ENCODE results near the gene CACHD1.

Gene CACHD1

DNA sequence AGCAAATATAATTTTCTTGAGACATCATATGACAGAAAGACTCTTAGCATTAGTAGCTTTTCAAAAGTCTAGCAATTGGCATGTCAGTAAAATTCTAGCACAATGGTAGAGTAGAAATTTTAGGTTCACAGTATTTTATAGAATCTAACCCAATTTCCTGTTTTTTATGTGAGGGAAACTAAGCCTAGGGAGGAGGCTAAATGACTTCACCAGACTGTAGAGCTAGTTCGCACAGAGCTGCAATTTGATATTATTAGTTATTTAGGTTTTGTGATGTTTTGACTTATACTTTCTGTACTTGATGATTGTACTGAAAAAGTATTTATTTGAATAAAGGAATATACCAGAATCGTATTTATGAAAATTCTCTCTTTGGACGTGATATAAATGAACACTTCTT is 68.5 kb downstream of the CACHD1 start:
- intact Hi-C loops (cut with DNase I; ENCODE audit: low total_unique reads), result no loop called here
- Histone ChIP-seq H3K4me1 (peaks cover 0 to 19% (median 5%) of the 10 kb centered on the region in 4 donors), H3K4me3 (no peak overlapping the region), H3K36me3 (no peaks in the 10 kb centered on the region), H3K27ac (no peak overlapping the region), H3K9me3 (no peaks in the 10 kb centered on the region), H3K27me3 (no peaks in the 10 kb centered on the region)
- DNase-seq, result no peak
- TF ChIP-seq, protein P1, sequence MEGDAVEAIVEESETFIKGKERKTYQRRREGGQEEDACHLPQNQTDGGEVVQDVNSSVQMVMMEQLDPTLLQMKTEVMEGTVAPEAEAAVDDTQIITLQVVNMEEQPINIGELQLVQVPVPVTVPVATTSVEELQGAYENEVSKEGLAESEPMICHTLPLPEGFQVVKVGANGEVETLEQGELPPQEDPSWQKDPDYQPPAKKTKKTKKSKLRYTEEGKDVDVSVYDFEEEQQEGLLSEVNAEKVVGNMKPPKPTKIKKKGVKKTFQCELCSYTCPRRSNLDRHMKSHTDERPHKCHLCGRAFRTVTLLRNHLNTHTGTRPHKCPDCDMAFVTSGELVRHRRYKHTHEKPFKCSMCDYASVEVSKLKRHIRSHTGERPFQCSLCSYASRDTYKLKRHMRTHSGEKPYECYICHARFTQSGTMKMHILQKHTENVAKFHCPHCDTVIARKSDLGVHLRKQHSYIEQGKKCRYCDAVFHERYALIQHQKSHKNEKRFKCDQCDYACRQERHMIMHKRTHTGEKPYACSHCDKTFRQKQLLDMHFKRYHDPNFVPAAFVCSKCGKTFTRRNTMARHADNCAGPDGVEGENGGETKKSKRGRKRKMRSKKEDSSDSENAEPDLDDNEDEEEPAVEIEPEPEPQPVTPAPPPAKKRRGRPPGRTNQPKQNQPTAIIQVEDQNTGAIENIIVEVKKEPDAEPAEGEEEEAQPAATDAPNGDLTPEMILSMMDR (IDR thresholded peaks at IDR 0.05), result no peak

DNA sequence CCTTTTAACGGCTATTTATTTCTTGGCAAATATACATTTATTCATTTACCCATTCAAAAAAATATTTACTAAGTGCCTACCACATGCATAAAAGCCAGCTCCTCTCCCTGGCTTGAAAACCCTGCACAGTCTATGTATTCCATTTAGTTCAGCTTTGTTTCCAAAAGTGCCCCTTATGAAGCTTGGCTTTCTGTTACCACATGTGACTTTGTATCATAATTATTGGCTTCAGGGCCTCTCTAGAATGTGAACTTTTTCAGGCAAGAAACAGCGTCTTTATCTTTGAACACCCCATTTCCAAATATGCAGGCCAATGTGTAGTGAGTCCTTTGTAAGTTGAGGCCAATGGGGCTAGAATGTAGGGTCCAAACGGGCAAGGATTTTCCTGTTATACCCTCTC is 69.4 kb downstream of the CACHD1 start:
- peak overlapping the region; percentile 19 to 29 for H3K27ac ChIP-seq
- H3K4me3 ChIP-seq, result no peak overlapping the region
- no peak for DNase-seq
- intact Hi-C loops (cut with DNase I; ENCODE audit: low total_unique reads), result no loop called here
- H3K4me1 ChIP-seq, result peaks cover 0 to 19% (median 7%) of the 10 kb centered on the region in 4 donors
- H3K36me3 ChIP-seq, result no peaks in the 10 kb centered on the region
- H3K9me3 ChIP-seq, result no peaks in the 10 kb centered on the region
- H3K27me3 ChIP-seq, result no peaks in the 10 kb centered on the region
- TF ChIP-seq, protein P1 (IDR thresholded peaks at IDR 0.05), result no peak

DNA sequence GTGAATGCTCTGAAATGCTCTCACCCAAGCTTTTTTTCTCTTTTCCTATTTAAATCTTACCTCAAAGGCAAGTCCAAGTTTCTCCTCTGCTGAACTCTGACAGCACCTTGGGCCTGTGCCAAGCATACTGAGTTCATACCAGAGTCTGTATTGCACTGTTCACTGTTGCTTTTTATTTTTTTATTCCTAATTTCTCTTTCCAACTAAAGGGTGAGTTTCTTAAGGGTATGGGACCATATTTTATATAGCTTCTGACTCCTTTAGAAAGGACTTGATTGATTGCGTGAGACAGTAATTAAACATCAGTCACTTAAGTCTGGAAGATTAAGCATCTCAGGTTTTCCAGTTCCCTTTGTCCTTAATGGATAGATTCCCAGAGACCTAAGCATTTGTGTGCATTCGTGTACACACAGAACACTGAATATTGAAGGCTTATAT is 69.9 kb downstream of the CACHD1 start:
- TF ChIP-seq, protein P1 (IDR thresholded peaks at IDR 0.05), result no peak
- peaks cover 0 to 19% (median 10%) of the 10 kb centered on the region in 4 donors for H3K4me1 ChIP-seq

DNA sequence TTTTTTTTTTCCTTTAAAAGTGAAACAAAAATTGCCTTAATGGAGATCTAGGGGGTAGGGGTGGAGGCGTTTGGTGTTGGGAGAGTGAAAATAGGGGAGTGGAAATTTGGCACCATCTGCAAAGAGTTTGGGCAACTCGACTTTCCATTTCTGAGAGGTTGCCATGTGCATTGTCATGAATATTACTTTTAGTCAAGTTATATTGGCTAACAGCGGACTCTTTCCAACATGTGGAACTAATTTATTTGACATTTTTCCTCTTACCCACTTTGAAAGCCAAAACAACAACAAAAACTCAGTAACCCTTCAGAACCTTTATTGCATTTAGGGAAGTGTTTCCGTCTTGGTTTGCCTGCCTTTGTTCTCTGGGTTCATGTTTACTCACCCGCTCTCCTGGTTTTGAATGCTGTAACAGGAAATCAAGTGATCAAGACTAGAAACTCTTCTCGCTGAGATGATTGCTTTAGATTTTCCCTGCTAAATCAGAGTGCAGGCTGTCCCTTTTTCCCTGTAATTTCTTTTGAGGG is 70.4 kb downstream of the CACHD1 start:
- no peak for DNase-seq
- no peaks in the 10 kb centered on the region for H3K36me3 ChIP-seq
- peaks cover 0 to 23% (median 10%) of the 10 kb centered on the region in 4 donors for H3K4me1 ChIP-seq
- TF ChIP-seq, protein P1 (IDR thresholded peaks at IDR 0.05), result no peak
- H3K27ac ChIP-seq, result no peak overlapping the region
- no peaks in the 10 kb centered on the region for H3K9me3 ChIP-seq
- no peak overlapping the region for H3K4me3 ChIP-seq
- no peaks in the 10 kb centered on the region for H3K27me3 ChIP-seq
- intact Hi-C loops (cut with DNase I; ENCODE audit: low total_unique reads), result no loop called here

More for the DNA sequence above, 69.9 kb downstream of the CACHD1 start:
- Histone ChIP-seq H3K4me3 (no peak overlapping the region), H3K36me3 (no peaks in the 10 kb centered on the region), H3K27me3 (no peaks in the 10 kb centered on the region), H3K27ac (peak overlapping the region; percentile 19 to 29), H3K9me3 (no peaks in the 10 kb centered on the region)
- peak; percentile 69 to 77 for DNase-seq
- intact Hi-C loops (cut with DNase I; ENCODE audit: low total_unique reads), result no loop called here

DNA sequence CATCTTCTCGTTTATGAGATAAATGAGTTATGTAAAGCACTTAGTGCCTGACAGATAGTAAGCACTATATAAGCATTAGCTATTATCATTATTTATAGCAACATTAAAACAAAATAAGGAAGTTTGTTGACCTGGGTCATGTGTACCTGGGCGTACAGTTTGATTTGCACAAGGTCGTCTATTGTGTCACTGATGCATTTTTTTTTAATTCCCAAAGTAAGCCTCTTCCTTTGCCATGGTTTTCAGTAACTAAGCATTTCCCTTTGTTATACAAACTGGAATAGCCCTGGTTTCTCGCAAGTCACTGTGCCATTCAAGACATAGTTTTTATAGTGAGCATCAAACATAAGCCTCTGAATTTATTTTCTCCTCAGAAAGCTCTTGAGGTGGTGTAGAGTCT is 72.2 kb downstream of the CACHD1 start:
- H3K4me1 ChIP-seq, result peaks cover 0 to 35% (median 19%) of the 10 kb centered on the region in 4 donors
- TF ChIP-seq, protein P1 (IDR thresholded peaks at IDR 0.05), result no peak
- H3K4me3 ChIP-seq, result no peak overlapping the region
- no peaks in the 10 kb centered on the region for H3K27me3 ChIP-seq
- DNase-seq, result no peak
- H3K9me3 ChIP-seq, result no peaks in the 10 kb centered on the region
- no peak overlapping the region for H3K27ac ChIP-seq
- intact Hi-C loops (cut with DNase I; ENCODE audit: low total_unique reads), result no loop called here
- H3K36me3 ChIP-seq, result no peaks in the 10 kb centered on the region

DNA sequence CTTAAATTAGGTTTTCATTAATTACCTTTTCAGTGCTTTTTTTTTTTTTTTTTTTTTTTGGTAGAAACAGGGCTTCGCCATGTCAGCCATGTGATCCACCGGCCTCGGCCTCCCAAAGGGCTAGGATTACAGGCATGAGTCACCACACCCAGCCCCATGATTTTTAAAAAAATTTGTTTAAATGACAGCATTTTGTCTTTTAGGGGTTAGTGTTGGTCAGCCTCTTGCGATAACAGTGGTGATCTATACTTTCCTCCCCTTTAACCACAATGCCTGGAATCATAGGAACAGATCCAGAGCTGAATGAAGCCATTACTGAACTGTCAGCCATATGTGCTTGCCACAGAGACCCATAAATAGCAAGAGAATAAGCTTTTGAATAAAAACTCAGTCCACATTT is 73.9 kb downstream of the CACHD1 start:
- no peak overlapping the region for H3K27ac ChIP-seq
- intact Hi-C loops (cut with DNase I; ENCODE audit: low total_unique reads), result no loop called here
- no peaks in the 10 kb centered on the region for H3K27me3 ChIP-seq
- no peak overlapping the region for H3K4me3 ChIP-seq
- peaks cover 0 to 35% (median 17%) of the 10 kb centered on the region in 4 donors for H3K4me1 ChIP-seq
- TF ChIP-seq, protein P1 (IDR thresholded peaks at IDR 0.05), result no peak
- peak in 1 of 2 donors; percentile 41 for DNase-seq
- H3K9me3 ChIP-seq, result no peaks in the 10 kb centered on the region
- no peaks in the 10 kb centered on the region for H3K36me3 ChIP-seq
